SJSA1 (cell line): ENCODE measurements around the gene HLF. TPM values are rescaled to one million over a fixed set of nuclear protein-coding genes. Genes with fewer than 3 reads are reported as not detected.
A peak's percentile ranks its signal among the peaks of the same experiment; 100 is the strongest.

Source experiments
- DNase-seq, 2 experiments: peaks; one replicate each; pipeline ENCODE4 v3.0.0-alpha.2; 2015 to 2020; ENCODE audit warnings: low spot score in 2 of 2, low read depth in 1 of 2
- H3K27ac ChIP-seq: fragments of 250-450 bp; sonication (Bioruptor Pico); 2 replicates; pipeline ENCODE4 v1.5.1; 2020; ENCODE audit warnings: mild to moderate bottlenecking, moderate library complexity
- H3K27me3 ChIP-seq: fragments of 250-450 bp; sonication (Bioruptor Pico); replicated peaks from 2 replicates; pipeline ENCODE4 v1.5.1; 2020; ENCODE audit warnings: mild to moderate bottlenecking, moderate library complexity
- H3K36me3 ChIP-seq: fragments of 250-450 bp; sonication (Bioruptor Pico); 2 replicates; pipeline ENCODE4 v1.5.1; 2020; ENCODE audit warnings: mild to moderate bottlenecking
- H3K4me1 ChIP-seq: fragments of 250-450 bp; sonication (Bioruptor Pico); replicated peaks from 2 replicates; pipeline ENCODE4 v1.6.1; 2021; ENCODE audit warnings: mild to moderate bottlenecking
- H3K4me3 ChIP-seq: fragments of 250-450 bp; sonication (Bioruptor Pico); 2 replicates; pipeline ENCODE4 v1.5.1; 2020; ENCODE audit warnings: mild to moderate bottlenecking
- H3K9me3 ChIP-seq: fragments of 250-450 bp; sonication (Bioruptor Pico); replicated peaks from 2 replicates; pipeline ENCODE4 v1.5.1; 2020; ENCODE audit warnings: mild to moderate bottlenecking
- total RNA-seq: library from RNA; depleted of rRNA; stranded (reverse); fragments of >200 nt; shearing (Covaris generic); gene quantifications from 2 replicates; pipeline ENCODE4 v1.2.3, GENCODE V29; 2014

The HLF gene
- total RNA-seq, 1 experiment from 2014 or later = 0.08 TPM

DNA sequence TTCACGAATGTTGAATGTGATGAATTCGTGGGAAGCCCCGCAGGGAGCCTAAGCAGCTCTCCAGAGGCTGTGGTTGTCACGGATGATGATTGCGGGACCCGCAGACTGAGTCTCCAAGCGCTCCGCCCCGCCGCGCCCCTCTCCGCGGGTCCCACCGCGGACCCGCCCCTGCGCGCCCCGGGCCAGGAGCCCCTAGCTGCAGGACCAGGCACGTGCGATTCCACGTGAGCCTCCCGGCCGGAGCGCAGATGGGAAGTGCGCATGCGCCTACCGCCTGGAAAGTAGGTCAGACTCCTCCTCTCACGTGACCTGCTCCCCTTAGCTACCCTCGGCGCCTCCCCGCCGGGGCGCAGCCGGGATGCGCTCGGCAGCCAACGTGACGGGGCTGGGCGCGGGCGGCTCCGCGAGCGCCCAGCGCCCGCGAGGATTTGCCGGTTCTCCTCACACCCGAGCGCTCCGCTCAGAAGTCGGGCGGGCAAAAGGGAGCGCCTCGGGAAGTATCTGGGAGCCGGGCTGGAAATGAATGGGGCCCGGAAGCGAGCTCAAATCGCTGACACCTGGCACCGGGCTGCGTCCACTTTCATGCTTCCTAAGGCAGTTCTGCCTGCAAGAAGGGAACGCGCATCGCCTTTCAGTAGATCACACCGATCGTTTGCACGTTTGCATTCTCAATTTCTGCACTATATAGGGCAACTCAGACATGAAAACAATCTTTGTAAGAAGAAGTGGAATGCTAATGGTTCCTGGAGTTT, 26.4 kb upstream of the HLF start:
- H3K4me3 ChIP-seq = peak overlapping the region; percentile 39
- H3K36me3 ChIP-seq = no peaks in the 10 kb centered on the region
- peak; percentile 92 to 94 for DNase-seq
- H3K27me3 ChIP-seq = peaks cover 9% of the 10 kb centered on the region; the same call in 1 of the 2 replicates
- no peaks in the 10 kb centered on the region for H3K9me3 ChIP-seq
- peaks cover 9% of the 10 kb centered on the region for H3K4me1 ChIP-seq
- no peak overlapping the region for H3K27ac ChIP-seq

- no peaks in the 10 kb centered on the region for H3K36me3 ChIP-seq
- H3K9me3 ChIP-seq = no peaks in the 10 kb centered on the region
- H3K27me3 ChIP-seq = peaks cover 9% of the 10 kb centered on the region; the same call in 1 of the 2 replicates
- peaks cover 9% of the 10 kb centered on the region for H3K4me1 ChIP-seq
- no peak for DNase-seq
- no peak overlapping the region for H3K27ac ChIP-seq
- H3K4me3 ChIP-seq = peak overlapping the region; percentile 39
Measured at GRCh38 chr17:55238931-55239297, 25.8 kb upstream of the HLF start.

GRCh38 chr17:55241097-55241496, 23.7 kb upstream of the HLF start:
- H3K27ac ChIP-seq = no peak overlapping the region
- no peak overlapping the region for H3K4me3 ChIP-seq
- no peaks in the 10 kb centered on the region for H3K36me3 ChIP-seq
- peaks cover 9% of the 10 kb centered on the region for H3K4me1 ChIP-seq
- H3K27me3 ChIP-seq = peaks cover 16% of the 10 kb centered on the region; the same call in 1 of the 2 replicates
- no peaks in the 10 kb centered on the region for H3K9me3 ChIP-seq
- no peak for DNase-seq

- no peak overlapping the region for H3K4me3 ChIP-seq
- no peak for DNase-seq
- H3K36me3 ChIP-seq = no peaks in the 10 kb centered on the region
- peaks cover 9% of the 10 kb centered on the region for H3K4me1 ChIP-seq
- no peak overlapping the region for H3K27ac ChIP-seq
- peaks cover 16% of the 10 kb centered on the region; the same call in 1 of the 2 replicates for H3K27me3 ChIP-seq
- H3K9me3 ChIP-seq = no peaks in the 10 kb centered on the region
Measured at GRCh38 chr17:55242476-55242875, 22.3 kb upstream of the HLF start.

DNA sequence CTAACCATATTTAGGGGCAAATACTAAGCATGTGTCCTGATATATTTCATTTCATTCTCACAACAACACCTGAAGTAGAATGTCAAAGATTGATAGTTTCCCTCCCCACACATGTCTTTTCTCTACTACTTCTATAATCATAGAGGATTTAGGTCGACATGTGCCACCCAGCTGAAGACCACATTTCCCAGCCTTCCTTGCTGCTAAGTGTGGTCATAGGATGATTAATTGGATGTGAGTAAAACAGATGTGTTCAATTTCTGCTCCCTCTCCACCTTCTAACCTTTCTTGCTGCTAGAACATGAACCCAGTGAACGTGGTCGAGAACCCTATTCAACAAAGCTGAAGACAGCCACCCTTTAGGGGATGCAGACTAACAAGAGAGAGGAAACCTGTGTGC, 18.8 kb upstream of the HLF start:
- no peaks in the 10 kb centered on the region for H3K4me1 ChIP-seq
- H3K9me3 ChIP-seq = no peaks in the 10 kb centered on the region
- no peak overlapping the region for H3K27ac ChIP-seq
- H3K4me3 ChIP-seq = no peak overlapping the region
- no peak for DNase-seq
- 0 out of 2 replicates have a peak, but pooled peaks cover 7% of the 10 kb centered on the region for H3K27me3 ChIP-seq
- H3K36me3 ChIP-seq = no peaks in the 10 kb centered on the region

DNA sequence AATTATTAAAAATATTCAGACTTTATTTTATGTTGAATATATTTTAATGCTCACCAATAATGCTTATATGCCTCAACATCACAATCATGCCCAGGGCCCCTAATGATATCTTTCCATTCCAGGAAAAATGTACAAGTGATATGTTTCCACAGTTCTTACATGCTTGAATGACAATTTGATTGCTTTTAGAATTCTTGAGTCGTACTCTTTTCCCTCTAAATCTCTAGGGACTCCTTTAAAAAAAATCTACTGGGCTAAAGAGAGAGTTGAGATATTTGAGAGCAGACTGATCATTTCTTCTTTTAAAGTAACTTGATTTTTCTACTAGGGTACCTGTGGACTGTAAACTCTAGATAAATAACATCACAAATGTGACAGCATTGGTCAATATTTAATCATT, 18.2 kb upstream of the HLF start:
- H3K4me1 ChIP-seq = no peaks in the 10 kb centered on the region
- no peak for DNase-seq
- H3K27me3 ChIP-seq = 0 out of 2 replicates have a peak, but pooled peaks cover 7% of the 10 kb centered on the region
- no peaks in the 10 kb centered on the region for H3K9me3 ChIP-seq
- no peaks in the 10 kb centered on the region for H3K36me3 ChIP-seq
- no peak overlapping the region for H3K4me3 ChIP-seq
- H3K27ac ChIP-seq = no peak overlapping the region

DNA sequence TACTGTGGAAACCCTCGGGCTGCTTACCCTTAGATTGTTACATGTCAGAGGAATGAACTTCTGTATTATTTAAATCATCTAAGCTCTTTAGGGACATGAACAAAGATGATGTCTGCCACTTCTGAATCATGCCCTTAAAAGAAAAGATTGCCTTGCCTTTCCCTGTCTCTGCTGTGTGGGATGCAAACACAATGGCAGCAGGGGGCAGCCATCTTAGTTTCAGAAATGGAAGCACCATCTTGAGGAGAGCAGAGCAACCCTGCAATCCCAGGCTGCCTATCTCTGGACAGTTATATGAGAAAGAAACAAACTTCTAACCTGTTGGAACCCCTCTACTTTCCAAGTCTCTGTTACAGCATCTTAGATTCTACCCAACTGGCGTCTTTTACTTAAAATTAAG, 16.7 kb upstream of the HLF start:
- no peaks in the 10 kb centered on the region for H3K4me1 ChIP-seq
- no peak overlapping the region for H3K4me3 ChIP-seq
- no peak for DNase-seq

DNA sequence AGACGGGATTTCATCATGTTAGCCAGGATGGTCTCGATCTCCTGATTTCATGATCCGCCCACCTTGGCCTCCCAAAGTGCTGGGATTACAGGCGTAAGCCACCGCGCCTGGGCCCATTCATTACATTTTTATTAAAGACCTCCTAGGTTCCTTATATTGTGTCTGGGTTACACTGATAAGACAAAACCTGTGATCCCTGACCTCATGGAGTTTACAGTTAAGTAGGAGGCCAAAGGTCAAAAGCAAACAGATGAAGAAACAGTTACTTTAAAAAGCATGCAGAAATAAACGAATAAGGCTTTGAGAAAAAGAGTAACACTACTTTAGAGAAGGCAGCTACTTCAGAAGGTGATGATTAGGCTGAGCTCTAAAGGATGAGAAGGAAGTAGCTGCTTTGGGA, 14.9 kb upstream of the HLF start:
- H3K4me3 ChIP-seq = no peak overlapping the region
- no peaks in the 10 kb centered on the region for H3K27me3 ChIP-seq
- no peak overlapping the region for H3K27ac ChIP-seq
- no peaks in the 10 kb centered on the region for H3K9me3 ChIP-seq
- DNase-seq = no peak
- no peaks in the 10 kb centered on the region for H3K36me3 ChIP-seq
- no peaks in the 10 kb centered on the region for H3K4me1 ChIP-seq

More for the DNA sequence above, 16.7 kb upstream of the HLF start:
- no peaks in the 10 kb centered on the region for H3K9me3 ChIP-seq
- H3K27ac ChIP-seq = no peak overlapping the region
- no peaks in the 10 kb centered on the region for H3K36me3 ChIP-seq
- 0 out of 2 replicates have a peak, but pooled peaks cover 7% of the 10 kb centered on the region for H3K27me3 ChIP-seq

GRCh38 chr17:55254375-55254774, 10.4 kb upstream of the HLF start:
- no peaks in the 10 kb centered on the region; the same call in none of the 2 replicates for H3K27me3 ChIP-seq
- H3K4me3 ChIP-seq = no peak overlapping the region
- H3K36me3 ChIP-seq = no peaks in the 10 kb centered on the region
- DNase-seq = no peak
- no peaks in the 10 kb centered on the region for H3K9me3 ChIP-seq
- H3K4me1 ChIP-seq = no peaks in the 10 kb centered on the region
- H3K27ac ChIP-seq = no peak overlapping the region

DNA sequence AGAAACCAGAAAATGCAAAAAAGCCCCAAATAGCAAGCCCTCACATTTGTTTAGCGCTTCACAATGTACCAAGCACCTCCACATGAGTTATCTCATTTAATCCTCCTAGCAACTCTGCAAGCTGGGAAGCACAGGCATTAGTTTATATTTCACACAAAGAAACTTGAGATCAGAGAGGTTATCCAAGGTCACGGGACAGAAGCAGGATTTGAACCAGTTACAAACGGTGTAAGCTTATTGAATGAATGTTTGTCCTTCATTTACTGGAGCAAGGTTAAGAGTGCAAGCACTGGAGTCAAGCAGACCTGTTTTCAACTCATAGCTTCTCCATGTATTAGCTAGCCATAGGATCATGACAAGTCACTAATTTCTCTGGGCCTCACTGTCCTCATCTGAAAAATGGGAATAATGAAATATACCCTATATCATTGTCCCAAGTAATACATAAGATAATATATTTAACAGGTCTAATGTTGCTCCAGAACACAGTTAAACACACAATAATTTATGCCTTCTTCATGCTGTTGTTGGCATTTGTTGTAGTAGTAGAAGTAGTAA, 6.1 kb upstream of the HLF start:
- H3K9me3 ChIP-seq = no peaks in the 10 kb centered on the region
- DNase-seq = no peak
- H3K36me3 ChIP-seq = no peaks in the 10 kb centered on the region
- H3K27me3 ChIP-seq = peaks cover 36% of the 10 kb centered on the region
- H3K4me1 ChIP-seq = no peaks in the 10 kb centered on the region
- H3K4me3 ChIP-seq = no peak overlapping the region
- no peak overlapping the region for H3K27ac ChIP-seq

- H3K4me3 ChIP-seq = no peak overlapping the region
- no peak overlapping the region for H3K27ac ChIP-seq
- peaks cover 46% of the 10 kb centered on the region for H3K27me3 ChIP-seq
- DNase-seq = no peak
- H3K9me3 ChIP-seq = peaks cover 4% of the 10 kb centered on the region; the same call in 1 of the 2 replicates
- no peaks in the 10 kb centered on the region for H3K36me3 ChIP-seq
- H3K4me1 ChIP-seq = peaks cover 6% of the 10 kb centered on the region
Measured at GRCh38 chr17:55259684-55260111, 5.1 kb upstream of the HLF start.

DNA sequence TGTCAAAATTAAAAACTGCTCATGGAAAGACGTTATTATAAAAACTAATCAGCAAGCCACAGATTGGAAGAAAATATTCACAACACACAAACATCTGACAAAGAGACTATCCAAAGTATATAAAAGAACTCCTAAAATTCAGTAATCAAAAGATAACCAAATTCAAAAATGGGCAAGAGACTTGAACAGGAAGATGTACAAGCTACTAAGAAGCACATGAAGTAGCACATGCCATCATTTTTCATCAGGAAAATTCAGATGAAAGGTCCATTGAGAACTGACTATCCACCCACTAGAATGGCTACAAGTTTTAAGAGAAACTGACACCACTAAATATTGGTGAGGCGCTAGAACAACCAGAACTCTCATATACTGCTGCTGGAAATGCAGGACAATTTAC, 3.4 kb upstream of the HLF start:
- Histone ChIP-seq H3K36me3 (no peaks in the 10 kb centered on the region), H3K27me3 (peaks cover 59% of the 10 kb centered on the region), H3K9me3 (peaks cover 5% of the 10 kb centered on the region; the same call in 1 of the 2 replicates), H3K4me1 (peaks cover 16% of the 10 kb centered on the region), H3K4me3 (no peak overlapping the region), H3K27ac (no peak overlapping the region)
- DNase-seq = no peak

GRCh38 chr17:55263569-55264277, 1.0 kb upstream of the HLF start:
- Histone ChIP-seq H3K27me3 (peaks cover 81% of the 10 kb centered on the region), H3K4me3 (no peak overlapping the region), H3K36me3 (no peaks in the 10 kb centered on the region)

GRCh38 chr17:55264278-55264644, 499 bp upstream of the HLF start:
- no peak for DNase-seq
- no peak overlapping the region for H3K4me3 ChIP-seq
- peaks cover 5% of the 10 kb centered on the region; the same call in 1 of the 2 replicates for H3K9me3 ChIP-seq
- peaks cover 84% of the 10 kb centered on the region for H3K27me3 ChIP-seq
- H3K36me3 ChIP-seq = no peaks in the 10 kb centered on the region
- H3K4me1 ChIP-seq = peaks cover 16% of the 10 kb centered on the region
- no peak overlapping the region for H3K27ac ChIP-seq

More at GRCh38 chr17:55263569-55264277, 1.0 kb upstream of the HLF start:
- H3K27ac ChIP-seq = no peak overlapping the region
- no peak for DNase-seq
- peaks cover 16% of the 10 kb centered on the region for H3K4me1 ChIP-seq
- H3K9me3 ChIP-seq = peaks cover 5% of the 10 kb centered on the region; the same call in 1 of the 2 replicates
